ENCODE measurements around the gene ZNF470. TPM values are rescaled to one million over a fixed set of nuclear protein-coding genes. Genes with fewer than 3 reads are reported as not detected.
A peak's percentile ranks its signal among the peaks of the same experiment; 100 is the strongest.

The ZNF470 gene
- total and polyA plus RNA-seq, 5 donors from 2014 or later: 0.84 to 3.4 (median 1.6) TPM

GRCh38 chr19:56554272-56554869 lies 12.9 kb upstream of the ZNF470 start:
- H3K27me3 Mint-ChIP-seq: no peaks in the 10 kb centered on the region
- Histone ChIP-seq H3K36me3 (ENCODE audit: control insufficient read depth, insufficient read depth, low read length) (peaks cover 25% of the 10 kb centered on the region), H3K27ac (ENCODE audit: insufficient read depth, low read length, poor library complexity, severe bottlenecking) (no peak overlapping the region), H3K4me3 (ENCODE audit: low read depth, low read length) (no peak overlapping the region), H3K27me3 (ENCODE audit: control insufficient read depth, insufficient read depth, low read length) (no peaks in the 10 kb centered on the region), H3K4me1 (ENCODE audit: control insufficient read depth, insufficient read depth, low read length, poor library complexity, severe bottlenecking) (no peaks in the 10 kb centered on the region), H3K9me3 (ENCODE audit: control insufficient read depth in 2 of 2, low read length in 2 of 2) (peaks cover 88 to 95% of the 10 kb centered on the region in 2 experiments)
- peaks cover 43% of the 10 kb centered on the region for H3K36me3 Mint-ChIP-seq
- H3K4me3 Mint-ChIP-seq: no peak overlapping the region
- no peak overlapping the region for H3K27ac Mint-ChIP-seq
- H3K4me1 Mint-ChIP-seq: no peaks in the 10 kb centered on the region
- ATAC-seq (ENCODE audit: low read depth in 2 of 2) (no peak), DNase-seq (no peak)
- peaks cover 8 to 74% (median 37%) of the 10 kb centered on the region in 7 donors for H3K9me3 Mint-ChIP-seq

- no peaks in the 10 kb centered on the region for H3K27me3 Mint-ChIP-seq
- DNase-seq (no peak), ATAC-seq (ENCODE audit: low read depth in 2 of 2) (no peak)
- Histone ChIP-seq H3K4me1 (ENCODE audit: control insufficient read depth, insufficient read depth, low read length, poor library complexity, severe bottlenecking) (peaks cover 14% of the 10 kb centered on the region), H3K4me3 (ENCODE audit: low read depth, low read length) (no peak overlapping the region), H3K9me3 (ENCODE audit: control insufficient read depth in 2 of 2, low read length in 2 of 2) (peaks cover 65 to 88% of the 10 kb centered on the region in 2 experiments), H3K36me3 (ENCODE audit: control insufficient read depth, insufficient read depth, low read length) (no peaks in the 10 kb centered on the region), H3K27me3 (ENCODE audit: control insufficient read depth, insufficient read depth, low read length) (no peaks in the 10 kb centered on the region), H3K27ac (ENCODE audit: insufficient read depth, low read length, poor library complexity, severe bottlenecking) (no peak overlapping the region)
- H3K36me3 Mint-ChIP-seq: peaks cover 17% of the 10 kb centered on the region
- H3K27ac Mint-ChIP-seq: no peak overlapping the region
- peaks cover 4 to 86% (median 29%) of the 10 kb centered on the region in 7 donors for H3K9me3 Mint-ChIP-seq
- H3K4me1 Mint-ChIP-seq: peaks cover 0 to 16% (median 5%) of the 10 kb centered on the region in 4 donors
- H3K4me3 Mint-ChIP-seq: no peak overlapping the region
These were observed 4.5 kb upstream of the ZNF470 start for GRCh38 chr19:56562766-56563165.

GRCh38 chr19:56566904-56567273 lies 379 bp upstream of the ZNF470 start:
- Histone ChIP-seq H3K4me1 (ENCODE audit: control insufficient read depth, insufficient read depth, low read length, poor library complexity, severe bottlenecking) (peaks cover 20% of the 10 kb centered on the region), H3K36me3 (ENCODE audit: control insufficient read depth, insufficient read depth, low read length) (peaks cover 28% of the 10 kb centered on the region), H3K4me3 (ENCODE audit: low read depth, low read length) (peak overlapping the region; percentile 73), H3K9me3 (ENCODE audit: control insufficient read depth in 2 of 2, low read length in 2 of 2) (peaks cover 68 to 90% of the 10 kb centered on the region in 2 experiments), H3K27me3 (ENCODE audit: control insufficient read depth, insufficient read depth, low read length) (no peaks in the 10 kb centered on the region), H3K27ac (ENCODE audit: insufficient read depth, low read length, poor library complexity, severe bottlenecking) (peak overlapping the region; percentile 58)
- H3K9me3 Mint-ChIP-seq: peaks cover 3 to 67% (median 36%) of the 10 kb centered on the region in 7 donors
- peak overlapping the region; percentile 94 to 98 (median 98) for H3K4me3 Mint-ChIP-seq
- H3K27ac Mint-ChIP-seq: peak overlapping the region; percentile 78 to 90 (median 89)
- no peaks in the 10 kb centered on the region for H3K27me3 Mint-ChIP-seq
- H3K4me1 Mint-ChIP-seq: peaks cover 0 to 21% (median 6%) of the 10 kb centered on the region in 4 donors
- peak in 1 of 3 donors; percentile 2 for DNase-seq
- peak in 1 of 2 donors; percentile 31 for ATAC-seq (ENCODE audit: low read depth in 2 of 2)
- peaks cover 34% of the 10 kb centered on the region for H3K36me3 Mint-ChIP-seq

- DNase-seq: no peak
- peaks cover 56% of the 10 kb centered on the region for H3K36me3 ChIP-seq (ENCODE audit: control insufficient read depth, insufficient read depth, low read length)
- H3K36me3 Mint-ChIP-seq: peaks cover 53% of the 10 kb centered on the region
- no peaks in the 10 kb centered on the region for H3K27me3 ChIP-seq (ENCODE audit: control insufficient read depth, insufficient read depth, low read length)
- H3K4me1 ChIP-seq (ENCODE audit: control insufficient read depth, insufficient read depth, low read length, poor library complexity, severe bottlenecking): peaks cover 8% of the 10 kb centered on the region
- H3K27me3 Mint-ChIP-seq: no peaks in the 10 kb centered on the region
- no peak overlapping the region for H3K4me3 ChIP-seq (ENCODE audit: low read depth, low read length)
- no peak overlapping the region for H3K27ac ChIP-seq (ENCODE audit: insufficient read depth, low read length, poor library complexity, severe bottlenecking)
- peaks cover 0 to 7% (median 2%) of the 10 kb centered on the region in 4 donors for H3K4me1 Mint-ChIP-seq
- H3K9me3 Mint-ChIP-seq: peaks cover 0 to 67% (median 30%) of the 10 kb centered on the region in 7 donors
- H3K9me3 ChIP-seq (ENCODE audit: control insufficient read depth in 2 of 2, low read length in 2 of 2): peaks cover 81 to 97% of the 10 kb centered on the region in 2 experiments
- no peak overlapping the region for H3K4me3 Mint-ChIP-seq
- no peak overlapping the region for H3K27ac Mint-ChIP-seq
- no peak for ATAC-seq (ENCODE audit: low read depth in 2 of 2)
These were observed 5.3 kb downstream of the ZNF470 start for GRCh38 chr19:56572589-56572988.

- no peak overlapping the region for H3K27ac Mint-ChIP-seq
- H3K4me1 Mint-ChIP-seq: no peaks in the 10 kb centered on the region
- Histone ChIP-seq H3K27ac (ENCODE audit: insufficient read depth, low read length, poor library complexity, severe bottlenecking) (no peak overlapping the region), H3K36me3 (ENCODE audit: control insufficient read depth, insufficient read depth, low read length) (peaks cover 54% of the 10 kb centered on the region), H3K27me3 (ENCODE audit: control insufficient read depth, insufficient read depth, low read length) (no peaks in the 10 kb centered on the region), H3K4me3 (ENCODE audit: low read depth, low read length) (no peak overlapping the region), H3K9me3 (ENCODE audit: control insufficient read depth in 2 of 2, low read length in 2 of 2) (peaks cover 89 to 97% of the 10 kb centered on the region in 2 experiments), H3K4me1 (ENCODE audit: control insufficient read depth, insufficient read depth, low read length, poor library complexity, severe bottlenecking) (no peaks in the 10 kb centered on the region)
- no peak overlapping the region for H3K4me3 Mint-ChIP-seq
- ATAC-seq (ENCODE audit: low read depth in 2 of 2) (no peak), DNase-seq (no peak)
- H3K9me3 Mint-ChIP-seq: peaks cover 0 to 79% (median 38%) of the 10 kb centered on the region in 7 donors
- H3K27me3 Mint-ChIP-seq: no peaks in the 10 kb centered on the region
- peaks cover 53% of the 10 kb centered on the region for H3K36me3 Mint-ChIP-seq
These were observed 6.6 kb downstream of the ZNF470 start for GRCh38 chr19:56573914-56574313.

GRCh38 chr19:56577719-56578602 lies 10.7 kb downstream of the ZNF470 start:
- H3K4me3 Mint-ChIP-seq: no peak overlapping the region
- DNase-seq (no peak), ATAC-seq (ENCODE audit: low read depth in 2 of 2) (no peak)
- H3K9me3 Mint-ChIP-seq: peaks cover 0 to 86% (median 40%) of the 10 kb centered on the region in 7 donors
- peaks cover 96 to 100% of the 10 kb centered on the region in 2 experiments for H3K9me3 ChIP-seq (ENCODE audit: control insufficient read depth in 2 of 2, low read length in 2 of 2)
- no peaks in the 10 kb centered on the region for H3K4me1 ChIP-seq (ENCODE audit: control insufficient read depth, insufficient read depth, low read length, poor library complexity, severe bottlenecking)
- H3K36me3 Mint-ChIP-seq: peaks cover 31% of the 10 kb centered on the region
- H3K4me1 Mint-ChIP-seq: no peaks in the 10 kb centered on the region
- H3K27me3 ChIP-seq (ENCODE audit: control insufficient read depth, insufficient read depth, low read length): no peaks in the 10 kb centered on the region
- peaks cover 25% of the 10 kb centered on the region for H3K36me3 ChIP-seq (ENCODE audit: control insufficient read depth, insufficient read depth, low read length)
- no peak overlapping the region for H3K4me3 ChIP-seq (ENCODE audit: low read depth, low read length)
- H3K27ac ChIP-seq (ENCODE audit: insufficient read depth, low read length, poor library complexity, severe bottlenecking): no peak overlapping the region
- no peaks in the 10 kb centered on the region for H3K27me3 Mint-ChIP-seq
- H3K27ac Mint-ChIP-seq: no peak overlapping the region

GRCh38 chr19:56594446-56594782 lies 27.1 kb downstream of the ZNF470 start:
- ATAC-seq (ENCODE audit: low read depth in 2 of 2): no peak
- DNase-seq: no peak
- Histone ChIP-seq H3K36me3 (ENCODE audit: control insufficient read depth, insufficient read depth, low read length) (peaks cover 16% of the 10 kb centered on the region), H3K9me3 (ENCODE audit: control insufficient read depth in 2 of 2, low read length in 2 of 2) (peaks cover 14 to 31% of the 10 kb centered on the region in 2 experiments), H3K4me3 (ENCODE audit: low read depth, low read length) (peak overlapping the region; percentile 57), H3K27me3 (ENCODE audit: control insufficient read depth, insufficient read depth, low read length) (no peaks in the 10 kb centered on the region), H3K27ac (ENCODE audit: insufficient read depth, low read length, poor library complexity, severe bottlenecking) (no peak overlapping the region), H3K4me1 (ENCODE audit: control insufficient read depth, insufficient read depth, low read length, poor library complexity, severe bottlenecking) (no peaks in the 10 kb centered on the region)
- peak overlapping the region; percentile 90 to 95 (median 92) for H3K4me3 Mint-ChIP-seq
- peaks cover 4 to 39% (median 21%) of the 10 kb centered on the region in 7 donors for H3K9me3 Mint-ChIP-seq
- H3K27ac Mint-ChIP-seq: peak overlapping the region in 2 of 3 donors; percentile 20 to 65
- peaks cover 20% of the 10 kb centered on the region for H3K36me3 Mint-ChIP-seq
- no peaks in the 10 kb centered on the region for H3K27me3 Mint-ChIP-seq
- H3K4me1 Mint-ChIP-seq: peaks cover 0 to 27% (median 10%) of the 10 kb centered on the region in 4 donors

All from CD4-positive, CD25-positive, alpha-beta regulatory T cell (primary cell).